ENCODE measurements around the gene ADM.

DNA sequence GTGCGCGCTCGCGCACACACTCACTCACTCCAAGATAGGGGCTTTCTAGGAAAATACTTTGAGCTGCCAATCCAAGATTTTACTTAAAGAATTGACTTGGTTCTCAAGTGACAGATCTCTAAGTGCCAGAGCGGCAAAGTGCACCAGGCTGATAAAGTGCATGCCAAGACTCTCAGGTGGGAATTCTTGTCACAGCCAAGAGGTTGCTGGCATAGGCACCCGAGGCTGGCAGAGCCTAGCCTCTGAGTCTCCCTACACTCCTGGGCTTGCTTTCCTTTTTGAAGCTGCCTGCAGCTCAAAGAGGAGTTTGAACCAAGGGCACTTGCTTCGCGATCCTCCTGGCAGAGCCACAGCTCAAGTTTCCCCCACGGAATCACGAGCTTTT is 2.5 kb upstream of the ADM start:
- TF ChIP-seq POLR2AphosphoS5 (IDR thresholded peaks at IDR 0.05; ENCODE audit: low read depth, low read length) (no peak), POLR2A (IDR thresholded peaks at IDR 0.05; ENCODE audit: low read depth, low read length) (no peak), TAF1 (IDR thresholded peaks at IDR 0.05; ENCODE audit: borderline replicate concordance, low read depth, low read length) (no peak)

Measured in GM12892 (cell line).